Cardiac septum (tissue), 1 donor: Measurements from ENCODE around the gene GATAD1. TPM values are rescaled to one million over a fixed set of nuclear protein-coding genes. Genes with fewer than 3 reads are reported as not detected.
"Not testable (repeated sequence)": the region's sequence is repeated elsewhere in the genome, so short reads cannot be mapped to it uniquely, and the experiment has no call there.

Experiments
- DNase-seq: peaks from one replicate; pipeline ENCODE4 v3.0.0-alpha.2; 2020; ENCODE audit warnings: low spot score
- intact Hi-C: fragments of 100-400 bp; cut with DNase I; formaldehyde crosslinking; loops from one replicate; pipeline ENCODE4 v1.14.0; 2022
- total RNA-seq: library from RNA; stranded (reverse); fragmentation: NEBNext Ultra II Directional; extraction: Animal tissue kit (Norgen Biotek cat#: 25700); gene quantifications from one replicate; pipeline ENCODE4 v1.2.1, GENCODE V29; 2021
- donor health status: DM: no; HTN: no; CAD: no.

GATAD1 gene
- total RNA-seq, 1 donor from 2014 or later = 16.7 TPM

- intact Hi-C loops = no loop called here
- no peak for DNase-seq
These were observed 30.8 kb downstream of the GATAD1 start for GRCh38 chr7:92478095-92478494.

- intact Hi-C loops = no loop called here
These were observed 31.4 kb downstream of the GATAD1 start for GRCh38 chr7:92478711-92479110.

DNA sequence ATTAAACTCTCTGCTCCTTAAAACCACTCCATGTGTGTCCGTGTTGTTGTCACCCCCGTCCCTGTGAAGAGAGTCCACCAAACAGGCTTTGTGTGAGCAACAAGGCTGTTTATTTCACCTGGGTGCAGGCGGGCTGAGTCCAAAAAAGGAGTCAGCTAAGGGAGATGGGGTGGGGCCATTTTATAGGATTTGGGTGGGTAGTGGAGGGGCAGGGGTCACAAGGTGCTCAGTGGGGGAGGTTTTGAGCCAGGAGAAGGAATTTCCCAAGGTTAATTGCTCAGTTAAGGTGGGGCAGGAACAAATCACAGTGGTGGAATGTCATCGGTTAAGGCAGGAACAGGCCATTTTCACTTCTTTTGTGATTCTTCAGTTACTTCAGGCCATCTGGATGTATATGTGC, 31.9 kb downstream of the GATAD1 start:
- DNase-seq, intact Hi-C loops: not testable (repeated sequence)

More at GRCh38 chr7:92478711-92479110, 31.4 kb downstream of the GATAD1 start:
- no peak for DNase-seq

GRCh38 chr7:92483624-92484023, 36.3 kb downstream of the GATAD1 start:
- intact Hi-C loops, DNase-seq: not testable (repeated sequence)

DNA sequence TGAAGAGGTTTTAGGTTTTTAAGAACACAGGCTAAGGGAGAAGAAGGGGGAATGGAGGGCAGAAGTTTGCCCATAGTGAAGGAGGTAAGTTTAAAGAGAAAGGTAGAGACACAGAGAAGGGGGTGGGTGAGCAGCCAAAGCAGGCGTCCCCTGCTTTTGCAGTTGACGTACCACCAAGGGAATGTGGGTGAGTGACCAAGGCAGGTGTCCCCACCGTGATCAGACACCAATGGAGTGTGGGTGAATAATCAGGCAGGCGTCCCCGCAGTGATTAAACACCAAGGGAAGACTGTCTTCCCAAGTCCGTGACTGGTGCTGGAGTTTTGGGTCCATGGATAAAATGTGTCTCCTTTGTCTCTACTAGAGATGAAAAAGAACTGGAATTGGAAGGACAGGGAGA, 36.9 kb downstream of the GATAD1 start:
- intact Hi-C loops, DNase-seq: not testable (repeated sequence)

- intact Hi-C loops = no loop called here
- DNase-seq = no peak
These were observed 38.1 kb downstream of the GATAD1 start for GRCh38 chr7:92485267-92485892.

- intact Hi-C loops = no loop called here
These were observed 38.7 kb downstream of the GATAD1 start for GRCh38 chr7:92485974-92486373.

GRCh38 chr7:92487804-92488203, 40.5 kb downstream of the GATAD1 start:
- intact Hi-C loops = no loop called here
- no peak for DNase-seq

More at GRCh38 chr7:92485974-92486373, 38.7 kb downstream of the GATAD1 start:
- no peak for DNase-seq

DNA sequence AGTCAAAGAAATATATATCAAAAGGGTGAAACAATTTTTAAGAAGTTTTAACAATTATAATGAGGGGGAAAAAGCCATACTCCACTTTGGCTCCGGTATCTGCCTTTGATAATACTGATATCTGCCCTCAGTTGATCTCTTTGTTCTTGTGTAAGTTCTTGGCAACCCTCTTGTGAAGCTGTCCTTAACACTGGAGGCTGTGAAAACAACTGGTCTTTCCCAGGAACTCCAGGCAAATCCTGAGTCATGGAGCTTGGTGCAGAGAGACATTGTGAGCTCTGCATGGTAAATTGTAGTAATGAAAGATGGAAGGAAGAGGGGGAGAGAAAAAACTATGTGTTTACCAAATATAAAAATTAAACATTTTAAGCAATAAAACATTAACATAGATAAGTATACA, 42.4 kb downstream of the GATAD1 start:
- intact Hi-C loops = no loop called here
- no peak for DNase-seq

- intact Hi-C loops = no loop called here
These were observed 49.6 kb downstream of the GATAD1 start for GRCh38 chr7:92496876-92497275.

GRCh38 chr7:92498557-92498956, 51.3 kb downstream of the GATAD1 start:
- intact Hi-C loops = no loop called here
- no peak for DNase-seq

More at GRCh38 chr7:92496876-92497275, 49.6 kb downstream of the GATAD1 start:
- DNase-seq = no peak

DNA sequence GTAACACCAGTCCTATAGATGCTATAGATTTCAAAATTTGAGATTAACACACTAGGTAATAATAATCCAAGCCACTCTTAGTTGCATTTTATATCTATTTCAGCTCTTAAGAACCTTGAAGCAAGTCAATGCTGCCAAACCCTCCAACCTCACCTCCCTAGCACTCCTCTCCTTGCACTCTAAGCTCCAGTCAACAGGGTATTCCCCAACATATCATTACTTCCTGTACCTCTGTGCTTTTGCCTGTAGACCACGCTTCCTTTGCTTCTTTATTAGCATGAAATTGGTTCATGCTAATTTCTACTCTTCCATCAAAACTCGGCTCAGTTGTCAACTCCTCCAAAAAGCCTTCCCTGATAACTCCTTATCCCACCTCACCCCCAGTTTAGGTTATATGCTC, 56.5 kb downstream of the GATAD1 start:
- DNase-seq = no peak
- intact Hi-C loops = no loop called here

DNA sequence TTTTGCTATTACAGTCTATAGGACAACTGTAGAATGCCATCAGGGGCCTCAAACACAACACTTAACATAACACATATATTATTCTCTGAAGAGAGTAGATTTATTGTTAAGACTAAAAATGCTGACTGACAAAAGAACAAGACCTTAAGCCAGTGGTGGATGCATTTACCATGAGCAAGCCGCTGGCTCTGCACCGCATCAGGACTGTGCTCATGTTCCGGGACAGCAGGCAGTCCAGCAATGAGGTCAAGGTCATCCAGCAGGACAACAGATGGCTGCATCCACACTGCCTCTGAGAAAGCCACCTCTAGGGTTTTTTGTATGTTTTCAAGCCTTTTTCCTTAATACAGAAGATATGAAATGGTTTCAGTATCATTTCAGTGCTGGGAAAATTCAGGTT, 57.3 kb downstream of the GATAD1 start:
- no peak for DNase-seq
- intact Hi-C loops = no loop called here

- DNase-seq = no peak
- intact Hi-C loops = no loop called here
These were observed 59.1 kb downstream of the GATAD1 start for GRCh38 chr7:92506363-92506762.

GRCh38 chr7:92508946-92509345, 61.7 kb downstream of the GATAD1 start:
- DNase-seq = no peak
- intact Hi-C loops = no loop called here

Other genes with a start within 250 kb of the GATAD1 start
- 29.3 TPM for gene KRIT1, start 201.6 kb upstream of the GATAD1 start, total RNA-seq
- 59.4 TPM for gene ANKIB1, start 201.5 kb upstream of the GATAD1 start, total RNA-seq
- gene ERVW-1, start 30.5 kb downstream of the GATAD1 start, total RNA-seq = not detected
- gene PEX1, start 81.0 kb downstream of the GATAD1 start, total RNA-seq = 13.9 TPM
- 9.7 TPM for gene RBM48, start 81.3 kb downstream of the GATAD1 start, total RNA-seq
- 11.9 TPM for gene FAM133B, start 142.9 kb downstream of the GATAD1 start, total RNA-seq